ENCODE data around the gene PRPF38B.

PRPF38B gene

GRCh38 chr1:108716437-108717230 lies 24.5 kb downstream of the PRPF38B start:
- POLR2A ChIA-PET = interaction anchor here (0.9 kb wide), 1 partner anchor 30 kb away, joined by 3 read pairs; no protein-coding TSS in a partner anchor
- no peak for DNase-seq (ENCODE audit: low read depth, low spot score)

GRCh38 chr1:108717774-108718316 lies 25.7 kb downstream of the PRPF38B start:
- H3K4me3 ChIP-seq (ENCODE audit: low read depth, low read length) = no peak overlapping the region
- ChIA-PET POLR2A (no interaction called here), CTCF (no interaction called here)
- TF ChIP-seq CTCF (IDR thresholded peaks at IDR 0.05; ENCODE audit: insufficient read depth, low read length, missing control alignments) = no peak
- no peak for DNase-seq (ENCODE audit: low read depth, low spot score)

More at GRCh38 chr1:108716437-108717230, 24.5 kb downstream of the PRPF38B start:
- H3K4me3 ChIP-seq (ENCODE audit: low read depth, low read length) = no peak overlapping the region
- CTCF ChIA-PET = interaction anchor here (0.8 kb wide), 1 partner anchor 12 kb away, joined by 3 read pairs; no protein-coding TSS in a partner anchor
- TF ChIP-seq CTCF (IDR thresholded peaks at IDR 0.05; ENCODE audit: insufficient read depth, low read length, missing control alignments) = no peak

- no peak for DNase-seq (ENCODE audit: low read depth, low spot score)
- no peak for TF ChIP-seq CTCF (IDR thresholded peaks at IDR 0.05; ENCODE audit: insufficient read depth, low read length, missing control alignments)
- ChIA-PET POLR2A (no interaction called here), CTCF (interaction anchor here (1.3 to 1.4 kb wide), 2 partner anchors 18 to 26 kb away, joined by 3 to 4 read pairs; no protein-coding TSS in a partner anchor)
- H3K4me3 ChIP-seq (ENCODE audit: low read depth, low read length) = no peak overlapping the region
Measured at GRCh38 chr1:108718927-108719655, 27.0 kb downstream of the PRPF38B start.

GRCh38 chr1:108719656-108720435 lies 27.7 kb downstream of the PRPF38B start:
- ChIA-PET POLR2A (no interaction called here), CTCF (interaction anchor here (1.3 to 1.4 kb wide), 2 partner anchors 17 to 26 kb away, joined by 3 to 4 read pairs; no protein-coding TSS in a partner anchor)
- H3K4me3 ChIP-seq (ENCODE audit: low read depth, low read length) = no peak overlapping the region
- peak; percentile 61 for DNase-seq (ENCODE audit: low read depth, low spot score)
- no peak for TF ChIP-seq CTCF (IDR thresholded peaks at IDR 0.05; ENCODE audit: insufficient read depth, low read length, missing control alignments)

- no peak overlapping the region for H3K4me3 ChIP-seq (ENCODE audit: low read depth, low read length)
- no peak for DNase-seq (ENCODE audit: low read depth, low spot score)
- no peak for TF ChIP-seq CTCF (IDR thresholded peaks at IDR 0.05; ENCODE audit: insufficient read depth, low read length, missing control alignments)
- ChIA-PET POLR2A (no interaction called here), CTCF (interaction anchor here (1.0 to 1.8 kb wide), 3 partner anchors 9 to 15 kb away, joined by 3 to 6 read pairs (median 3); no protein-coding TSS in a partner anchor)
Measured at GRCh38 chr1:108722292-108722691, 30.2 kb downstream of the PRPF38B start.
